Activated naive CD8-positive, alpha-beta T cell treated with anti-CD3 and anti-CD28 coated beads, Interleukin-2, amount 50 U/mL, for 24 hours (primary cell): ENCODE measurements around the gene VPS8.

Experiments
- ATAC-seq: fragments of 150-1000 bp; cut with Tn5 transposase; one replicate; pipeline ENCODE4 v1.10.0; 2021
- DNase-seq: peaks from one replicate; pipeline ENCODE4 v3.0.0; 2021
- H3K27ac Mint-ChIP-seq: one replicate; pipeline ENCODE4 v1.8.0; 2021; ENCODE audit warnings: mild to moderate bottlenecking, mixed read lengths
- H3K27me3 Mint-ChIP-seq: one replicate; pipeline ENCODE4 v1.8.0; 2021; ENCODE audit warnings: mixed read lengths
- H3K36me3 Mint-ChIP-seq: one replicate; pipeline ENCODE4 v1.8.0; 2021; ENCODE audit warnings: low read depth, mixed read lengths
- H3K4me1 Mint-ChIP-seq: one replicate; pipeline ENCODE4 v1.8.0; 2021; ENCODE audit warnings: mixed read lengths
- H3K4me3 Mint-ChIP-seq: one replicate; pipeline ENCODE4 v1.8.0; 2021; ENCODE audit warnings: mild to moderate bottlenecking, moderate library complexity, mixed read lengths
- H3K9me3 Mint-ChIP-seq: one replicate; pipeline ENCODE4 v1.8.0; 2021; ENCODE audit warnings: mixed read lengths

The VPS8 gene

GRCh38 chr3:184846496-184846895 is 34.5 kb downstream of the VPS8 start:
- no peak overlapping the region for H3K27ac Mint-ChIP-seq

GRCh38 chr3:184848934-184849333 is 37.0 kb downstream of the VPS8 start:
- peaks cover 9% of the 10 kb centered on the region for H3K36me3 Mint-ChIP-seq
- ATAC-seq (no peak), DNase-seq (no peak)
- no peak overlapping the region for H3K27ac Mint-ChIP-seq
- H3K4me1 Mint-ChIP-seq = no peaks in the 10 kb centered on the region
- H3K9me3 Mint-ChIP-seq = no peaks in the 10 kb centered on the region
- no peaks in the 10 kb centered on the region for H3K27me3 Mint-ChIP-seq
- no peak overlapping the region for H3K4me3 Mint-ChIP-seq

More at GRCh38 chr3:184846496-184846895, 34.5 kb downstream of the VPS8 start:
- Mint-ChIP-seq H3K4me3 (no peak overlapping the region), H3K27me3 (no peaks in the 10 kb centered on the region), H3K4me1 (no peaks in the 10 kb centered on the region), H3K9me3 (no peaks in the 10 kb centered on the region), H3K36me3 (peaks cover 3% of the 10 kb centered on the region)
- DNase-seq = no peak
- ATAC-seq = no peak

GRCh38 chr3:184850201-184850600 is 38.2 kb downstream of the VPS8 start:
- DNase-seq (no peak), ATAC-seq (no peak)
- Mint-ChIP-seq H3K27me3 (no peaks in the 10 kb centered on the region), H3K4me1 (no peaks in the 10 kb centered on the region), H3K4me3 (no peak overlapping the region), H3K9me3 (no peaks in the 10 kb centered on the region), H3K36me3 (peaks cover 9% of the 10 kb centered on the region), H3K27ac (no peak overlapping the region)

GRCh38 chr3:184857099-184857498 is 45.1 kb downstream of the VPS8 start:
- H3K36me3 Mint-ChIP-seq = peaks cover 22% of the 10 kb centered on the region
- no peak overlapping the region for H3K27ac Mint-ChIP-seq
- H3K4me3 Mint-ChIP-seq = no peak overlapping the region
- no peaks in the 10 kb centered on the region for H3K9me3 Mint-ChIP-seq
- DNase-seq (no peak), ATAC-seq (no peak)
- no peaks in the 10 kb centered on the region for H3K27me3 Mint-ChIP-seq
- H3K4me1 Mint-ChIP-seq = no peaks in the 10 kb centered on the region

GRCh38 chr3:184864000-184864399 is 52.0 kb downstream of the VPS8 start:
- Mint-ChIP-seq H3K4me3 (no peak overlapping the region), H3K4me1 (no peaks in the 10 kb centered on the region), H3K9me3 (no peaks in the 10 kb centered on the region), H3K27me3 (no peaks in the 10 kb centered on the region), H3K27ac (no peak overlapping the region), H3K36me3 (peaks cover 16% of the 10 kb centered on the region)
- no peak for DNase-seq
- no peak for ATAC-seq

- ATAC-seq = no peak
- Mint-ChIP-seq H3K9me3 (no peaks in the 10 kb centered on the region), H3K4me3 (no peak overlapping the region), H3K36me3 (peaks cover 17% of the 10 kb centered on the region), H3K27me3 (no peaks in the 10 kb centered on the region), H3K27ac (no peak overlapping the region), H3K4me1 (peaks cover 4% of the 10 kb centered on the region)
- no peak for DNase-seq
These were observed 56.5 kb downstream of the VPS8 start for GRCh38 chr3:184868477-184868876.

- H3K27ac Mint-ChIP-seq = no peak overlapping the region
- peaks cover 20% of the 10 kb centered on the region for H3K36me3 Mint-ChIP-seq
- DNase-seq (no peak), ATAC-seq (peak; percentile 69)
- no peaks in the 10 kb centered on the region for H3K27me3 Mint-ChIP-seq
- H3K4me1 Mint-ChIP-seq = peaks cover 4% of the 10 kb centered on the region
- H3K9me3 Mint-ChIP-seq = no peaks in the 10 kb centered on the region
- H3K4me3 Mint-ChIP-seq = no peak overlapping the region
These were observed 60.2 kb downstream of the VPS8 start for GRCh38 chr3:184872200-184872599.

- Mint-ChIP-seq H3K27me3 (no peaks in the 10 kb centered on the region), H3K27ac (no peak overlapping the region), H3K4me1 (peaks cover 4% of the 10 kb centered on the region), H3K36me3 (peaks cover 21% of the 10 kb centered on the region), H3K9me3 (no peaks in the 10 kb centered on the region), H3K4me3 (no peak overlapping the region)
- no peak for DNase-seq
- no peak for ATAC-seq
These were observed 61.2 kb downstream of the VPS8 start for GRCh38 chr3:184873141-184873540.

GRCh38 chr3:184874709-184875644 is 63.0 kb downstream of the VPS8 start:
- Mint-ChIP-seq H3K9me3 (no peaks in the 10 kb centered on the region), H3K36me3 (peaks cover 18% of the 10 kb centered on the region), H3K27me3 (no peaks in the 10 kb centered on the region), H3K4me1 (peaks cover 4% of the 10 kb centered on the region), H3K27ac (no peak overlapping the region), H3K4me3 (no peak overlapping the region)
- DNase-seq = no peak
- ATAC-seq = no peak

- Mint-ChIP-seq H3K4me1 (no peaks in the 10 kb centered on the region), H3K27me3 (no peaks in the 10 kb centered on the region), H3K36me3 (peaks cover 32% of the 10 kb centered on the region), H3K9me3 (no peaks in the 10 kb centered on the region), H3K27ac (no peak overlapping the region), H3K4me3 (no peak overlapping the region)
- ATAC-seq (no peak), DNase-seq (no peak)
These were observed 68.5 kb downstream of the VPS8 start for GRCh38 chr3:184880276-184881019.

- no peak for DNase-seq
- H3K27ac Mint-ChIP-seq = no peak overlapping the region
- H3K9me3 Mint-ChIP-seq = no peaks in the 10 kb centered on the region
- H3K27me3 Mint-ChIP-seq = no peaks in the 10 kb centered on the region
- no peaks in the 10 kb centered on the region for H3K4me1 Mint-ChIP-seq
- H3K4me3 Mint-ChIP-seq = no peak overlapping the region
- ATAC-seq = no peak
- H3K36me3 Mint-ChIP-seq = peaks cover 22% of the 10 kb centered on the region
These were observed 72.5 kb downstream of the VPS8 start for GRCh38 chr3:184884359-184885017.

- ATAC-seq = no peak
These were observed 73.1 kb downstream of the VPS8 start for GRCh38 chr3:184885112-184885511.

GRCh38 chr3:184887574-184887973 is 75.6 kb downstream of the VPS8 start:
- Mint-ChIP-seq H3K4me3 (no peak overlapping the region), H3K27ac (no peak overlapping the region), H3K9me3 (no peaks in the 10 kb centered on the region), H3K4me1 (no peaks in the 10 kb centered on the region), H3K27me3 (no peaks in the 10 kb centered on the region), H3K36me3 (peaks cover 16% of the 10 kb centered on the region)
- no peak for DNase-seq
- no peak for ATAC-seq

More at GRCh38 chr3:184885112-184885511, 73.1 kb downstream of the VPS8 start:
- DNase-seq = no peak
- Mint-ChIP-seq H3K9me3 (no peaks in the 10 kb centered on the region), H3K27ac (no peak overlapping the region), H3K27me3 (no peaks in the 10 kb centered on the region), H3K4me3 (no peak overlapping the region), H3K36me3 (peaks cover 20% of the 10 kb centered on the region), H3K4me1 (no peaks in the 10 kb centered on the region)

- DNase-seq = no peak
- Mint-ChIP-seq H3K4me1 (no peaks in the 10 kb centered on the region), H3K4me3 (no peak overlapping the region), H3K27me3 (no peaks in the 10 kb centered on the region), H3K36me3 (peaks cover 4% of the 10 kb centered on the region), H3K9me3 (no peaks in the 10 kb centered on the region), H3K27ac (no peak overlapping the region)
- no peak for ATAC-seq
These were observed 77.4 kb downstream of the VPS8 start for GRCh38 chr3:184889312-184889904.
